ENCODE results near the gene STOML1. TPM values are rescaled to one million over a fixed set of nuclear protein-coding genes. Genes with fewer than 3 reads are reported as not detected.

The STOML1 gene
- total and polyA plus RNA-seq, 10 of the 15 experiments (the other 5 are each of a cell fraction or from before 2014, with no cell fraction given): 0.14 to 13.6 (median 8.3) TPM

- no TSS peak for BruUV-seq (replicated peaks)
- Histone ChIP-seq H3K27ac (ENCODE audit: control insufficient read depth, insufficient read depth) (no peak overlapping the region), H3K79me2 (ENCODE audit: control insufficient read depth, insufficient read depth, low read length) (no peaks in the 10 kb centered on the region), H2AFZ (ENCODE audit: control insufficient read depth, low read depth, low read length) (no peak overlapping the region), H3K4me2 (ENCODE audit: control insufficient read depth, insufficient read depth) (no peak overlapping the region), H3K9me3 (replicated peaks; ENCODE audit: control insufficient read depth, insufficient read depth, low read length) (no peaks in the 10 kb centered on the region), H3K27me3 (replicated peaks in 1 of 2; ENCODE audit: control insufficient read depth in 2 of 2, insufficient read depth in 2 of 2, low read length in 1 of 2) (no peaks in the 10 kb centered on the region), H3K4me3 (no peak overlapping the region), H4K20me1 (ENCODE audit: control insufficient read depth, insufficient read depth) (no peaks in the 10 kb centered on the region), H3K36me3 (ENCODE audit: control insufficient read depth in 2 of 2, insufficient read depth in 2 of 2, low read length in 1 of 2) (peaks cover 16 to 20% of the 10 kb centered on the region in 2 experiments), H3K4me1 (ENCODE audit: control insufficient read depth, insufficient read depth, low read length) (no peaks in the 10 kb centered on the region), H3K9ac (ENCODE audit: control insufficient read depth, insufficient read depth, low read length) (no peak overlapping the region)
- RAD21 ChIA-PET (ENCODE audit: unreplicated experiment): interaction anchor here (5.5 kb wide), 1 partner anchor 66 kb away, joined by 28 read pairs; no protein-coding TSS in a partner anchor
- FAIRE-seq: no peak
- WGBS (ENCODE audit: insufficient coverage, insufficient replicate concordance, low lambda C conversion rate, missing lambda C conversion rate): 74% methylated on average over 9 of the region's 9 CpGs
- ATAC-seq: no peak
- CTCF ChIA-PET: interaction anchor here (0.7 to 5.1 kb wide), 5 partner anchors 10 to 68 kb away, joined by 3 to 30 read pairs (median 10); no protein-coding TSS in a partner anchor
- POLR2A ChIA-PET: no interaction called here
- TF ChIP-seq RELB (IDR thresholded peaks at IDR 0.05; ENCODE audit: low read depth): no peak
- no peak for TF ChIP-seq GABPA (IDR thresholded peaks at IDR 0.05; ENCODE audit: low read depth)
- TF ChIP-seq MEF2B (IDR thresholded peaks at IDR 0.05; ENCODE audit: partially characterized antibody, poor library complexity, severe bottlenecking): no peak
- no peak for TF ChIP-seq HSF1 (IDR thresholded peaks at IDR 0.05; ENCODE audit: low read depth, low read length)
- TF ChIP-seq HDGF (IDR thresholded peaks at IDR 0.05): no peak
- no peak for TF ChIP-seq GATAD2B (conservative IDR thresholded peaks at IDR 0.05; ENCODE audit: low read depth)
- TF ChIP-seq POLR2AphosphoS5 (IDR thresholded peaks at IDR 0.05; ENCODE audit: low read length): no peak
- TF ChIP-seq POU2F2 (IDR thresholded peaks at IDR 0.05; ENCODE audit: borderline replicate concordance, low read depth, low read length): no peak
- no peak for TF ChIP-seq SP1 (IDR thresholded peaks at IDR 0.05; ENCODE audit: low read depth, low read length)
- no peak for TF ChIP-seq NFYA (IDR thresholded peaks at IDR 0.05; ENCODE audit: borderline replicate concordance, low read depth, low read length)
- no peak for TF ChIP-seq RELA (IDR thresholded peaks at IDR 0.05; ENCODE audit: borderline replicate concordance, partially characterized antibody)
- no peak for TF ChIP-seq MEF2A (IDR thresholded peaks at IDR 0.05; ENCODE audit: insufficient read depth, low read depth, low read length)
- TF ChIP-seq BACH1 (IDR thresholded peaks at IDR 0.05; ENCODE audit: borderline replicate concordance): no peak
- no peak for TF ChIP-seq HDAC6 (IDR thresholded peaks at IDR 0.05; ENCODE audit: unreplicated experiment)
- TF ChIP-seq MTA2 (IDR thresholded peaks at IDR 0.05; ENCODE audit: low read depth): no peak
- no peak for TF ChIP-seq ZBTB40 (IDR thresholded peaks at IDR 0.05; ENCODE audit: borderline replicate concordance)
- TF ChIP-seq TAF1 (IDR thresholded peaks at IDR 0.05; ENCODE audit: borderline replicate concordance, low read depth, low read length): no peak
- SMC1A ChIA-PET (ENCODE audit: uncharacterized antibody, unreplicated experiment): no interaction called here
- in situ Hi-C loops (cut with MboI) (no loop called here), intact Hi-C loops (cut with micrococcal nuclease; ENCODE audit: unreplicated experiment) (no loop called here)
- no peak for DNase-seq (ENCODE audit: low read depth, low spot score)
Observed at GRCh38 chr15:74038707-74039655, 46.9 kb upstream of the STOML1 start.
